ENCODE data around the gene CCDC154.

DNA sequence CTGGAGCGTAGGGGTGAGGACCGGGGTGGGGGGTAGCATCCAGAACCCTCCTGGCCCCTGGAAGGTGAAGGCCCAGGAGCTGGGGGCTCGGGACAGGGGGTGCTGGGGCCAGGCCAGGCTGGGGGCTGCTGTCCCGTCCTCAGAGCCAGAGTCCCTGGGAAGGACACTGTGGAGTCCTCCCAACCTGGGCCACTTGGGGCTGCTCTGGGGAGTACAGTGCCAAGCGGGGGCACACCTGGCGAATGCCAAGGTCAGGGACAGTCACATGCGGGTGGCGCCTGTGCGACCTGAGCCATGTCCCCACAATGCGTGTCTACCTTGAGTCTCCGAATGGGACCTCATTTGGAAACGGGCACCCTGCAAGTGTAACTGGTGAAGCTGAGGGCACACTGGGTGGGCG lies 14.7 kb downstream of the CCDC154 start:
- no peak for TF ChIP-seq POLR2A (IDR thresholded peaks at IDR 0.05)
- TF ChIP-seq, protein P1, sequence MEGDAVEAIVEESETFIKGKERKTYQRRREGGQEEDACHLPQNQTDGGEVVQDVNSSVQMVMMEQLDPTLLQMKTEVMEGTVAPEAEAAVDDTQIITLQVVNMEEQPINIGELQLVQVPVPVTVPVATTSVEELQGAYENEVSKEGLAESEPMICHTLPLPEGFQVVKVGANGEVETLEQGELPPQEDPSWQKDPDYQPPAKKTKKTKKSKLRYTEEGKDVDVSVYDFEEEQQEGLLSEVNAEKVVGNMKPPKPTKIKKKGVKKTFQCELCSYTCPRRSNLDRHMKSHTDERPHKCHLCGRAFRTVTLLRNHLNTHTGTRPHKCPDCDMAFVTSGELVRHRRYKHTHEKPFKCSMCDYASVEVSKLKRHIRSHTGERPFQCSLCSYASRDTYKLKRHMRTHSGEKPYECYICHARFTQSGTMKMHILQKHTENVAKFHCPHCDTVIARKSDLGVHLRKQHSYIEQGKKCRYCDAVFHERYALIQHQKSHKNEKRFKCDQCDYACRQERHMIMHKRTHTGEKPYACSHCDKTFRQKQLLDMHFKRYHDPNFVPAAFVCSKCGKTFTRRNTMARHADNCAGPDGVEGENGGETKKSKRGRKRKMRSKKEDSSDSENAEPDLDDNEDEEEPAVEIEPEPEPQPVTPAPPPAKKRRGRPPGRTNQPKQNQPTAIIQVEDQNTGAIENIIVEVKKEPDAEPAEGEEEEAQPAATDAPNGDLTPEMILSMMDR (IDR thresholded peaks at IDR 0.05), result no peak

All from right lobe of liver (tissue), 4 donors.